LNCAP (cell line): ENCODE measurements around the gene AOC3.

Experiments used
- TF ChIP-seq, protein P1 (sequence below): fragments of 450-650 bp; IDR thresholded peaks from 2 replicates; pipeline ENCODE4 v1.5.1; 2017; ENCODE audit warnings: mild to moderate bottlenecking

The AOC3 gene

DNA sequence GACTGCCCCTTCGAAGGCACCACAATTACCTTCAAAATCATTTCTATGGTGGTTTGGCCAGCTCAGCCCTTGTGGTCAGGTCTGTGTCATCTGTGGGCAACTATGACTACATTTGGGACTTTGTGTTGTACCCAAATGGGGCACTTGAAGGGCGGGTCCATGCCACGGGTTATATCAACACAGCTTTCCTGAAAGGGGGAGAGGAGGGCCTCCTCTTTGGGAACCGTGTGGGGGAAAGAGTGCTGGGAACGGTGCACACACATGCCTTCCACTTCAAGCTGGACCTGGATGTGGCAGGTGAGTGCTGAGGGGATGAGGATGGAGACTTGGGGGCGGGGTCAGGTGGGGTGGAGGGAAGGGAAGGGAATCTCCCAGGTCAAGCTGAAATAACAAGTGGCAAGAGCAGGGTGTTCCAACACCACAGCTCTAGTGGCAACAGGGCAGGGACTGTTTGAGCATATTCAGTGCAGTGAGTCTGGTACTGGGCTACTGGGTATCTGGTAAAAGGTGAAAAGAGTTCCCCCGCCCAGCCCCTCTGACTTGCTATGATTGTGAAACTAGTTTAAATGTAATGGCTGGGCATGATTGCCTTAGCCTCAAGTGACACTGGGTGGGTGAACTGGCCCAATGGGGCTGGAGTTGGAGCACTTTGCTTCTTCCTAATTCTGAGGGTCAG lies 4.9 kb upstream of the AOC3 start:
- TF ChIP-seq, protein P1, sequence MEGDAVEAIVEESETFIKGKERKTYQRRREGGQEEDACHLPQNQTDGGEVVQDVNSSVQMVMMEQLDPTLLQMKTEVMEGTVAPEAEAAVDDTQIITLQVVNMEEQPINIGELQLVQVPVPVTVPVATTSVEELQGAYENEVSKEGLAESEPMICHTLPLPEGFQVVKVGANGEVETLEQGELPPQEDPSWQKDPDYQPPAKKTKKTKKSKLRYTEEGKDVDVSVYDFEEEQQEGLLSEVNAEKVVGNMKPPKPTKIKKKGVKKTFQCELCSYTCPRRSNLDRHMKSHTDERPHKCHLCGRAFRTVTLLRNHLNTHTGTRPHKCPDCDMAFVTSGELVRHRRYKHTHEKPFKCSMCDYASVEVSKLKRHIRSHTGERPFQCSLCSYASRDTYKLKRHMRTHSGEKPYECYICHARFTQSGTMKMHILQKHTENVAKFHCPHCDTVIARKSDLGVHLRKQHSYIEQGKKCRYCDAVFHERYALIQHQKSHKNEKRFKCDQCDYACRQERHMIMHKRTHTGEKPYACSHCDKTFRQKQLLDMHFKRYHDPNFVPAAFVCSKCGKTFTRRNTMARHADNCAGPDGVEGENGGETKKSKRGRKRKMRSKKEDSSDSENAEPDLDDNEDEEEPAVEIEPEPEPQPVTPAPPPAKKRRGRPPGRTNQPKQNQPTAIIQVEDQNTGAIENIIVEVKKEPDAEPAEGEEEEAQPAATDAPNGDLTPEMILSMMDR = no peak

DNA sequence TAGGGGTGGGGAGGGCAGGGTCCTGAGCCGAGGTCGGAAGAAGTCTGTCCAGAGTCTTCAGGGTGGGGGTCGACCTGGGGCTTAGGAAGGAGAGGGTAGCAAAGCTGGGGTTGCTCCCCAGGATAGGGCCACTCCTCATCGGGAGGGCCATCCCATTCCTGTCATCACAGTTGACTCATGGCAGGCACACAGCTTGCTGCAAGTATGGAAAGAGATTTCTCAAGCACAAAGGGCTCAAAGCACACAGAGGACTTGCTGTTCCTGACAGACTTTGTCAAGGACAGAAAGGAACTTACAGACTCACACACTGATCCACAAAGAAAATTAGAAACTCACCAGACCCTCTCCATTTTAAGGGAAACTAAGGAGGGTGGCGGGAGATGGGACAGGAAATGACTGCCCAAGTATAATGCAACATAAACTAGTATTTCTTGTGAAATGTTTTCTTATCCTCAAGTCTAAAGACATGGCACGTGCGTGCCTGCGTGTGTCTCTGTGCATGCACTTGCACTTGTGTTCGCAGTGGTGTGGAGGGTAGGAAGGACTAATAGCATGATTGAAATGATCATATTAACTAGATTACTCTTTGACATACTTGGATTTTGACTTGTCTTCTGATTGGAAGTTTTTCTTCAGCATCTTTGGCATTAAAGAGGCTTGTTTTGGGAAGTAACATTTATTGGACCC lies 4.3 kb upstream of the AOC3 start:
- TF ChIP-seq, protein P1 = no peak

DNA sequence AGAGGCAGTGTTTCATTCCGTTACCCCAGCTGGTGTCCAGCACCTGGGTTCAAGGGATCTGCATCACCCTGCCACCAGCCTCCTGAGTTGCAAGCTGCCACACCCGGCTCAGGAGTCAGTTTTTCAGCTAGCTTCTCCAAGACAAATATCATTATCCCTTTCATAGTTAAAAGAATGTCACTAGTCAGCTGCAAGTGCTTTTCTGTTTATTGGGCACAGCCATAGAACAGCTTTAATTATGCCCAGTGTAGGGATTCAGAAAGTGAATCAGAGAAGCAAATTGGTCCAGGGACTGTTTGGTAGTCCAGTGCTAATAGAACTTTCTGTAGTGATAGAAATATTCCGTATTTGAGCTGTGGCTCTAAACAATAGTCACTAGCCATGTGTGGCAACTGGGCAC lies 2.9 kb upstream of the AOC3 start:
- TF ChIP-seq, protein P1 = no peak

DNA sequence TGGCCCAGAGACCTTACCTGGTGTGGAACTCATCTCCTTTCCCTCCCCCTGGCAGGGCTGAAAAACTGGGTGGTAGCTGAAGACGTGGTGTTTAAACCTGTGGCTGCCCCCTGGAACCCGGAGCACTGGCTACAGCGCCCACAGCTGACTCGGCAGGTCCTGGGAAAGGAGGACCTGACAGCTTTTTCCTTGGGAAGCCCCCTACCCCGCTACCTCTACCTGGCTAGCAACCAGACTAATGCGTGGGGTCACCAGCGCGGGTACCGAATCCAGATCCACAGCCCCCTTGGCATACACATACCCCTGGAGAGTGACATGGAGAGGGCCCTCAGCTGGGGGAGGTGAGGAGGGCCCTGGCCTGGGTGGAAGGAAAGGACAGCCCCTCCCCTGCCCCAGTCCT lies 2.0 kb upstream of the AOC3 start:
- TF ChIP-seq, protein P1 = no peak

DNA sequence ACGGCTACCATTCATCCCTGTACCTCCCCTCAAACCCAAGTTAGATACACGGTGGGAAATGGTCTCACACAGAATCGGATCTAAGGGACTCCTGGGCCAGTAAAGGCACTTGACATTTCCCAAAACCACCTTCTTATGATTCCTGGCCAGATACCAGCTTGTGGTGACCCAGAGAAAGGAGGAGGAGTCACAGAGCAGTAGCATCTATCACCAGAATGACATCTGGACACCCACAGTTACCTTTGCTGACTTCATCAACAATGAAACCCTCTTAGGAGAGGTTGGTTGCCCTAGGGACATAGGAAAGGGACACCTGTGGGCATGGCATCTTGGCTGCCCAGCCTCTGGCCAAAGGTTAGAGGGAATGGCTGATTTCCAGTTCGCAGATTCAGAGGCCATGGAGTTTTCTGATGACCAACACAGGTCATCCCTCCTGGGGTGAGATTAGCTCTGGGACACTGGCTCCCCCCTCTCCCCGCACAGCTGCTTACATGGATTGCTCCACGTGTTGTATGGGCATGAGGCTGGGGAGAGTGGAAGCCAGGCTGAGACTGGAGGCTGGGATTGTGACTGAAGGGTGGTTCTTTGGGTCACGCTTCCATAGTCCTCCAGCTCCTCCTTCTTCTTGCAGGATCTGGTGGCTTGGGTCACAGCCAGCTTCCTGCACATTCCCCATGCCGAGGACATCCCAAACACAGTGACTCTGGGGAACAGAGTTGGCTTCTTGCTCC lies 1.4 kb upstream of the AOC3 start:
- TF ChIP-seq, protein P1 = no peak

DNA sequence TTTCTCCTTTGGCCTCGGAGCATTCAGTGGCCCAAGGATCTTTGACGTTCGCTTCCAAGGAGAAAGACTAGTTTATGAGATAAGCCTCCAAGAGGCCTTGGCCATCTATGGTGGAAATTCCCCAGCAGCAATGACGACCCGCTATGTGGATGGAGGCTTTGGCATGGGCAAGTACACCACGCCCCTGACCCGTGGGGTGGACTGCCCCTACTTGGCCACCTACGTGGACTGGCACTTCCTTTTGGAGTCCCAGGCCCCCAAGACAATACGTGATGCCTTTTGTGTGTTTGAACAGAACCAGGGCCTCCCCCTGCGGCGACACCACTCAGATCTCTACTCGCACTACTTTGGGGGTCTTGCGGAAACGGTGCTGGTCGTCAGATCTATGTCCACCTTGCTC lies 1.4 kb downstream of the AOC3 start:
- TF ChIP-seq, protein P1 = no peak

DNA sequence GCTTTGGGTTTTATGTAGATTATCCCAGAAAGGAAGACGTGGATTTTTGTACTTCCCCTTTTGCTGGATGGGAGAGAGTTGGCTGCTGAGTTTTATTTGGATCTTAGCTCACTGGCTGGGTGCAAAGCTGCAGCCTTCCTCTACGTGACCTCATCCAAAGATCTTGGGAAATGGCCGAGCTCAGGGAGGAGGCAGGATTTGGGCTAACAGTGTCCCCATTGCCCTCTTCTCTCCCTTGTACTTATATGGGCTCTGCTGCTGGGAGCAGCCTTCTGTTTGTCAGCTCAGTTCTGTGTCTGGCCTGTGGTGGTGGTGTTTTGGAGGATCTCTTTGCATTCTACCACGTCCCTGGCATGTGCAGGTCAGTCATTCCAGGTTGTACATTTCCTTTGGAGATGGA lies 2.0 kb downstream of the AOC3 start:
- TF ChIP-seq, protein P1 = no peak
